Measurements from ENCODE around the gene RFNG. TPM values are rescaled to one million over a fixed set of nuclear protein-coding genes. Genes with fewer than 3 reads are reported as not detected.

The RFNG gene
- total RNA-seq, 2 experiments from 2014 or later = 17.6 to 18.0 TPM

GRCh38 chr17:82029990-82030469 is 21.6 kb downstream of the RFNG start:
- H3K27ac Mint-ChIP-seq = no peak overlapping the region
- no peaks in the 10 kb centered on the region for H3K27me3 Mint-ChIP-seq (ENCODE audit: low read depth)
- no peak for DNase-seq
- H3K4me3 Mint-ChIP-seq = no peak overlapping the region
- H3K36me3 Mint-ChIP-seq (ENCODE audit: low read depth) = peaks cover 6% of the 10 kb centered on the region
- H3K4me1 Mint-ChIP-seq (ENCODE audit: low read depth) = peaks cover 3% of the 10 kb centered on the region
- intact Hi-C loops (cut with micrococcal nuclease) = loop anchor here (1.0 to 10.0 kb wide), 5 partner anchors 68 to 515 kb away; partner anchors contain the start of genes ACTG1, FASN and TEX19
- CTCF ChIA-PET = interaction anchor here (0.5 to 3.3 kb wide), 18 partner anchors 8 to 466 kb away, joined by 3 to 23 read pairs (median 5); partner anchors contain the start of genes DCXR, DUS1L and NOTUM
- H3K9me3 Mint-ChIP-seq = no peaks in the 10 kb centered on the region

GRCh38 chr17:82029391-82029790 is 22.2 kb downstream of the RFNG start:
- Mint-ChIP-seq H3K27ac (no peak overlapping the region), H3K4me3 (no peak overlapping the region), H3K27me3 (ENCODE audit: low read depth) (no peaks in the 10 kb centered on the region), H3K9me3 (no peaks in the 10 kb centered on the region), H3K36me3 (ENCODE audit: low read depth) (peaks cover 6% of the 10 kb centered on the region), H3K4me1 (ENCODE audit: low read depth) (peaks cover 3% of the 10 kb centered on the region)
- CTCF ChIA-PET = interaction anchor here (0.5 to 3.3 kb wide), 10 partner anchors 8 to 321 kb away, joined by 3 to 23 read pairs (median 8); partner anchors contain the start of genes DCXR, DUS1L and NOTUM
- DNase-seq = no peak
- intact Hi-C loops (cut with micrococcal nuclease) = loop anchor here (10.0 kb wide), 1 partner anchor 515 kb away; the partner anchor contains the start of gene ACTG1

- Mint-ChIP-seq H3K27ac (no peak overlapping the region), H3K36me3 (ENCODE audit: low read depth) (peaks cover 6% of the 10 kb centered on the region), H3K4me1 (ENCODE audit: low read depth) (peaks cover 6% of the 10 kb centered on the region), H3K27me3 (ENCODE audit: low read depth) (no peaks in the 10 kb centered on the region), H3K9me3 (no peaks in the 10 kb centered on the region), H3K4me3 (no peak overlapping the region)
- intact Hi-C loops (cut with micrococcal nuclease) = loop anchor here (10.0 kb wide), 1 partner anchor 514 kb away; the partner anchor contains the start of gene ACTG1
- CTCF ChIA-PET = interaction anchor here (2.0 to 3.3 kb wide), 4 partner anchors 8 to 126 kb away, joined by 6 to 23 read pairs (median 18); partner anchors contain the start of genes DCXR and NOTUM
- no peak for DNase-seq
Measured at GRCh38 chr17:82028966-82029365, 22.6 kb downstream of the RFNG start.

GRCh38 chr17:82028246-82028645 is 23.4 kb downstream of the RFNG start:
- CTCF ChIA-PET = interaction anchor here (2.5 to 3.3 kb wide), 2 partner anchors 8 to 9 kb away, joined by 6 to 23 read pairs; partner anchors contain the start of gene DCXR
- no peak overlapping the region for H3K27ac Mint-ChIP-seq
- no peak for DNase-seq
- no peak overlapping the region for H3K4me3 Mint-ChIP-seq
- H3K27me3 Mint-ChIP-seq (ENCODE audit: low read depth) = no peaks in the 10 kb centered on the region
- H3K4me1 Mint-ChIP-seq (ENCODE audit: low read depth) = peaks cover 10% of the 10 kb centered on the region
- peaks cover 6% of the 10 kb centered on the region for H3K36me3 Mint-ChIP-seq (ENCODE audit: low read depth)
- no peaks in the 10 kb centered on the region for H3K9me3 Mint-ChIP-seq
- intact Hi-C loops (cut with micrococcal nuclease) = loop anchor here (10.0 kb wide), 1 partner anchor 513 kb away; the partner anchor contains the start of gene ACTG1

- Mint-ChIP-seq H3K27me3 (ENCODE audit: low read depth) (no peaks in the 10 kb centered on the region), H3K9me3 (no peaks in the 10 kb centered on the region), H3K4me3 (no peak overlapping the region), H3K4me1 (ENCODE audit: low read depth) (peaks cover 22% of the 10 kb centered on the region), H3K36me3 (ENCODE audit: low read depth) (peaks cover 12% of the 10 kb centered on the region), H3K27ac (no peak overlapping the region)
- intact Hi-C loops (cut with micrococcal nuclease) = loop anchor here (10.0 kb wide), 1 partner anchor 511 kb away; the partner anchor contains the start of gene ACTG1
- CTCF ChIA-PET = interaction anchor here (0.6 to 7.3 kb wide), 2 partner anchors 64 to 85 kb away, joined by 3 to 95 read pairs; partner anchors contain the start of gene NOTUM
- no peak for DNase-seq
Measured at GRCh38 chr17:82025401-82026107, 26.1 kb downstream of the RFNG start.

GRCh38 chr17:82024859-82025258 is 26.8 kb downstream of the RFNG start:
- CTCF ChIA-PET = interaction anchor here (7.3 kb wide), 1 partner anchor 64 kb away, joined by 95 read pairs; the partner anchor contains the start of gene NOTUM
- Mint-ChIP-seq H3K27me3 (ENCODE audit: low read depth) (no peaks in the 10 kb centered on the region), H3K36me3 (ENCODE audit: low read depth) (peaks cover 12% of the 10 kb centered on the region), H3K4me3 (no peak overlapping the region), H3K27ac (no peak overlapping the region), H3K4me1 (ENCODE audit: low read depth) (peaks cover 26% of the 10 kb centered on the region), H3K9me3 (no peaks in the 10 kb centered on the region)
- no peak for DNase-seq
- intact Hi-C loops (cut with micrococcal nuclease) = loop anchor here (10.0 kb wide), 1 partner anchor 510 kb away; the partner anchor contains the start of gene ACTG1

DNA sequence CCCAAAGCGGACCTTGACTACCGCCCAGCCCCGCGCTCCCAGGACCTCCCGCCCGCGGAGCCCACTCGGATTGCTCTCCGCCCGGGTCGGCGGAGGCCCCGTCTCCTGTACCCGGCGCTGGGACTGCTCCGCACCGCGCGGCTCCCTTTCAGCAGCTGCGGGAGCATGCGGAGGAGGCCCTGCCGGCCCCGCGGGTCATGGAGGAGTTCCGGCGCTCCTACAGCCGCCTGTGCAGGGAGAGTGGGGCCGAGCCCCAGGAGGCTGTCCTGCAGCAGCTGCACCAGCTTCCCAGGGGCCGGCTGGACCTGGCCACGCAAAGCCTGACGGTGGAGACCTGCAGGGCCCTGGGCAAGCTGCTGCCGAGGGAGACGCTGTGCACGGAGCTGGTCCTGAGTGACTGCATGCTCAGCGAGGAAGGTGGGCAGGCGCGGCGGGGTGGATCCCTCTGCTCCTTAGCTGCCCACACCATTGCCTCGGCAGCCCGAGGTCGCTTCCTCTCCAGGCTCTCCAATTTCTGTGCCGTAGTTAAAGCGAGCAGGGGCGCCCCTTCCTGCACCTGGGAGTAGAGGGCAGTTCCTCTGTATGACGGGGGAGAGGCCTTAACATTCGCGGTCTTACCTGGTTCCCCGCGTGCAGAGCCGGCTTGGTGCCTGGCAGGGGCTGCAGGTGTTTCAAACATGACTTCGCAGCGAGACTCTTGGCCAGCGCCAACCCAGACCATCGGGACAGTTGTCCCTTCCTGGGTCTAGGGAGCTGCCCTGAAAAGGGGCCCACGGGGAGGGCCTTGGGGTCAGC is 28.0 kb downstream of the RFNG start:
- no peak overlapping the region for H3K27ac Mint-ChIP-seq
- H3K4me3 Mint-ChIP-seq = peak overlapping the region; percentile 74
- peaks cover 22% of the 10 kb centered on the region for H3K4me1 Mint-ChIP-seq (ENCODE audit: low read depth)
- intact Hi-C loops (cut with micrococcal nuclease) = loop anchor here (1.0 to 10.0 kb wide), 6 partner anchors 9 to 509 kb away; partner anchors contain the start of genes ACTG1, ASPSCR1, DCXR and FASN
- DNase-seq = no peak
- CTCF ChIA-PET = interaction anchor here (0.7 to 7.3 kb wide), 4 partner anchors 9 to 63 kb away, joined by 3 to 95 read pairs (median 4); partner anchors contain the start of genes DCXR and NOTUM
- no peaks in the 10 kb centered on the region for H3K9me3 Mint-ChIP-seq
- H3K27me3 Mint-ChIP-seq (ENCODE audit: low read depth) = no peaks in the 10 kb centered on the region
- peaks cover 12% of the 10 kb centered on the region for H3K36me3 Mint-ChIP-seq (ENCODE audit: low read depth)

- Mint-ChIP-seq H3K4me3 (peak within 1 kb of the TSS; percentile 86), H3K9me3 (no peaks in the 10 kb centered on the region), H3K36me3 (ENCODE audit: low read depth) (peaks cover 14% of the 10 kb centered on the region), H3K27me3 (ENCODE audit: low read depth) (no peaks in the 10 kb centered on the region), H3K4me1 (ENCODE audit: low read depth) (peaks cover 22% of the 10 kb centered on the region), H3K27ac (no peak within 1 kb of the TSS)
- DNase-seq = peak; percentile 100
- intact Hi-C loops (cut with micrococcal nuclease) = loop anchor here (1.0 to 10.0 kb wide), 7 partner anchors 9 to 508 kb away; partner anchors contain the start of genes ACTG1, ASPSCR1, DCXR and FASN
- CTCF ChIA-PET = interaction anchor here (1.0 to 7.3 kb wide), 5 partner anchors 10 to 95 kb away, joined by 3 to 95 read pairs (median 4); partner anchors contain the start of genes DCXR, MAFG and NOTUM
Measured at GRCh38 chr17:82022981-82023446, 28.6 kb downstream of the RFNG start, which contains the start of gene LRRC45. LRRC45 (plus strand) TSS chr17:82023305; CDS start chr17:82023644, 339 bp downstream.

- intact Hi-C loops (cut with micrococcal nuclease) = loop anchor here (1.0 to 10.0 kb wide), 3 partner anchors 54 to 508 kb away; partner anchors contain the start of genes ACTG1 and P4HB
- H3K36me3 Mint-ChIP-seq (ENCODE audit: low read depth) = peaks cover 14% of the 10 kb centered on the region
- no peak for DNase-seq
Measured at GRCh38 chr17:82022310-82022980, 29.2 kb downstream of the RFNG start, which contains the start of gene CENPX. CENPX (minus strand) TSS chr17:82022878; CDS start chr17:82022861, 17 bp downstream.

GRCh38 chr17:82021900-82022309 is 29.7 kb downstream of the RFNG start:
- CTCF ChIA-PET = interaction anchor here (0.9 to 7.3 kb wide), 8 partner anchors 7 to 94 kb away, joined by 3 to 95 read pairs (median 3); partner anchors contain the start of genes DCXR, MAFG and NOTUM
- intact Hi-C loops (cut with micrococcal nuclease) = loop anchor here (1.0 to 10.0 kb wide), 4 partner anchors 53 to 507 kb away; partner anchors contain the start of genes ACTG1 and P4HB

More at GRCh38 chr17:82022310-82022980, 29.2 kb downstream of the RFNG start, which contains the start of gene CENPX:
- H3K9me3 Mint-ChIP-seq = no peaks in the 10 kb centered on the region
- peak within 1 kb of the TSS; percentile 36 for H3K27ac Mint-ChIP-seq
- H3K4me1 Mint-ChIP-seq (ENCODE audit: low read depth) = peaks cover 22% of the 10 kb centered on the region
- peak within 1 kb of the TSS; percentile 86 for H3K4me3 Mint-ChIP-seq
- H3K27me3 Mint-ChIP-seq (ENCODE audit: low read depth) = no peaks in the 10 kb centered on the region
- CTCF ChIA-PET = interaction anchor here (0.9 to 7.3 kb wide), 7 partner anchors 9 to 95 kb away, joined by 3 to 95 read pairs (median 3); partner anchors contain the start of genes DCXR, MAFG and NOTUM

More at GRCh38 chr17:82021900-82022309, 29.7 kb downstream of the RFNG start:
- no peaks in the 10 kb centered on the region for H3K9me3 Mint-ChIP-seq
- H3K4me1 Mint-ChIP-seq (ENCODE audit: low read depth) = peaks cover 22% of the 10 kb centered on the region
- H3K36me3 Mint-ChIP-seq (ENCODE audit: low read depth) = peaks cover 10% of the 10 kb centered on the region
- no peak for DNase-seq
- H3K27ac Mint-ChIP-seq = peak overlapping the region; percentile 36
- peak overlapping the region; percentile 86 for H3K4me3 Mint-ChIP-seq
- no peaks in the 10 kb centered on the region for H3K27me3 Mint-ChIP-seq (ENCODE audit: low read depth)
